HepG2 (cell line): ENCODE measurements around the gene ICAM5. TPM values are rescaled to one million over a fixed set of nuclear protein-coding genes. Genes with fewer than 3 reads are reported as not detected.

ENCODE experiments used
- ELF1 ChIP-seq: sonication (generic); formaldehyde crosslinking; IDR thresholded peaks from 2 replicates; pipeline ENCODE4 v1.4.0; 2020; ENCODE audit warnings: missing genetic modification reagents
- FOSL2 ChIP-seq: sonication (generic); formaldehyde crosslinking; IDR thresholded peaks from 2 replicates; pipeline ENCODE4 v1.4.0; 2020; ENCODE audit warnings: missing genetic modification reagents
- HDAC2 ChIP-seq: sonication (generic); formaldehyde crosslinking; IDR thresholded peaks from 2 replicates; pipeline ENCODE4 v1.4.0; 2020; ENCODE audit warnings: missing genetic modification reagents
- IRF2 ChIP-seq: IDR thresholded peaks from 2 replicates; pipeline ENCODE4 v1.6.1; 2018; ENCODE audit warnings: missing genetic modification reagents, missing compliant biosample characterization
- KDM2A ChIP-seq: sonication (generic); formaldehyde crosslinking; IDR thresholded peaks from 2 replicates; pipeline ENCODE4 v1.4.0; 2020; ENCODE audit warnings: low read depth, missing genetic modification reagents, borderline replicate concordance
- KLF13 ChIP-seq: sonication (generic); formaldehyde crosslinking; IDR thresholded peaks from 2 replicates; pipeline ENCODE4 v1.4.0; 2020; ENCODE audit warnings: mild to moderate bottlenecking, missing genetic modification reagents
- NR2F1 ChIP-seq, 2 experiments: fragments of 450-650 bp in 1 of 2; formaldehyde crosslinking in 1 of 2; IDR thresholded peaks; 2 replicates each; pipeline versions ENCODE4 v1.5.0 to v1.6.1; 2016 to 2020; ENCODE audit warnings: mild to moderate bottlenecking in 1 of 2, missing compliant biosample characterization in 1 of 2, missing genetic modification reagents in 1 of 2, moderate library complexity in 1 of 2
- NR2F6 ChIP-seq, 2 experiments: IDR thresholded peaks; 2 replicates each; pipeline ENCODE4 v1.6.1; 2016; ENCODE audit warnings: antibody characterized with exemption in 1 of 2, mild to moderate bottlenecking in 1 of 2
- PITX1 ChIP-seq: sonication (generic); formaldehyde crosslinking; IDR thresholded peaks from 2 replicates; pipeline ENCODE4 v1.5.1; 2020; ENCODE audit warnings: mild to moderate bottlenecking, missing genetic modification reagents
- ZNF274 ChIP-seq: sonication (generic); formaldehyde crosslinking; IDR thresholded peaks from 2 replicates; pipeline ENCODE4 v1.5.1; 2020; ENCODE audit warnings: mild to moderate bottlenecking, missing genetic modification reagents
- ZNF431 ChIP-seq: sonication (generic); formaldehyde crosslinking; IDR thresholded peaks from 2 replicates; pipeline ENCODE4 v1.9.0; 2022; ENCODE audit warnings: missing genetic modification reagents, low read depth, mild to moderate bottlenecking, borderline replicate concordance
- ZNF543 ChIP-seq: sonication (generic); formaldehyde crosslinking; IDR thresholded peaks from 2 replicates; pipeline ENCODE4 v1.4.0; 2020; ENCODE audit warnings: mild to moderate bottlenecking, missing genetic modification reagents
- ZNF558 ChIP-seq: sonication (generic); formaldehyde crosslinking; IDR thresholded peaks from 2 replicates; pipeline ENCODE4 v1.9.0; 2022; ENCODE audit warnings: mild to moderate bottlenecking, missing genetic modification reagents, borderline replicate concordance
- polyA plus RNA-seq, 8 experiments: library from polyadenylated mRNA; depleted of rRNA in 3 of 8; stranded (reverse) in 7 of 8; unstranded in 1 of 8; fragments of >200 nt; fragmentation: Illumina TruSeq in 4 of 8; extraction: Trizol in 4 of 8; gene quantifications; 2 replicates each; pipeline versions ENCODE4 v1.2.1 to v1.2.3, GENCODE V29; 2011 to 2016; ENCODE audit warnings: low read depth in 4 of 8, missing spikeins in 1 of 8, mixed read lengths in 1 of 8; ENCODE audit not compliant: insufficient read depth in 1 of 8
- total RNA-seq, 5 experiments: library from RNA; depleted of rRNA; stranded (reverse); fragments of >200 nt; fragmentation: Illumina TruSeq; extraction: Trizol; gene quantifications; 2 replicates each; pipeline ENCODE4 v1.2.3, GENCODE V29; 2016; ENCODE audit warnings: low read depth in 1 of 5
- TF ChIP-seq, protein P1 (sequence below): sonication (generic); formaldehyde crosslinking; IDR thresholded peaks from 2 replicates; pipeline ENCODE4 v1.5.0; 2020; ENCODE audit warnings: mild to moderate bottlenecking, missing genetic modification reagents
- TF ChIP-seq, protein P2 (sequence below): sonication (generic); formaldehyde crosslinking; IDR thresholded peaks from 2 replicates; pipeline ENCODE4 v1.5.1; 2020; ENCODE audit warnings: mild to moderate bottlenecking, missing genetic modification reagents, moderate library complexity
- TF ChIP-seq, protein P3 (sequence below): sonication (generic); formaldehyde crosslinking; IDR thresholded peaks from 2 replicates; pipeline ENCODE4 v1.4.0; 2020; ENCODE audit warnings: missing genetic modification reagents, borderline replicate concordance
- TF ChIP-seq, protein P4 (sequence below): sonication (generic); formaldehyde crosslinking; IDR thresholded peaks from 2 replicates; pipeline ENCODE4 v1.9.0; 2021; ENCODE audit warnings: missing genetic modification reagents, mild to moderate bottlenecking, borderline replicate concordance
- TF ChIP-seq, protein P5 (sequence below): IDR thresholded peaks from 2 replicates; pipeline ENCODE4 v1.6.1; 2016; ENCODE audit warnings: missing genetic modification reagents, missing compliant biosample characterization

Gene ICAM5
- total and polyA plus RNA-seq, 2 of the 13 experiments (the other 11 are each of a cell fraction or from before 2014, with no cell fraction given) = 0.46 to 1.6 TPM

DNA sequence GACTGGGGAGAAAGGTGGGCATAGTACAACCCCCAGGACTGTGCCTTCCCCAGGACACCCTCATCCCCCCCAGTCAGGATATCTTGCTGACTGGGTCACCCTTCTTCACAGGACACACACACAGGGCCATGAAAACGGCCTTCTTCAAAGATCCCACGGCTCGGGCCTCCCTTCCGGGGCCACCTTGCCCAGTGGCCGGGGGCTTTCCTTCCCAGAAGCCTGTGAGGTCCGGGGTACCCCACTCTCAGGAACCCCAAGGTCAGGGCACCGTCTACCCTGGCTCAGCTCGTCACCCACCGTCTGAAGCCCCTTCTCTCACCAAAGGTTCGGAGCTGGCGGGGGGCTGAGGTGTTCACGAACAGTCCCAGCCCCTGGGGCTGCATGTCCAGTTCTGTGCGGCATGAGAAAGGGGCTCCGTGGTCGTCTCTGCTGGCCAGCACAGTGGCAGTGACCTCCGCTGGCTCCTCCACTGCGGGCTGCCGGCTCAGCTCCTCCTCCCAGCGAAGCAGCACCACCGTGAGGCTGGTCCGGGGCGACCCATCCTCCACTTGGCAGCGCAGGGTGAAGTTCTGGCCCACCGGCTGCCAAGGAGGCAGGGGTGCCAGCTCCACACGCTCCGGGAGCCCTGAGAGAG lies 45.7 kb downstream of the ICAM5 start (continued):
- TF ChIP-seq NR2F6 (IDR thresholded peaks at IDR 0.05) = no peak
- peak; percentile 51; the same call in 1 of the 2 replicates for TF ChIP-seq NR2F6 (CRISPR knock-in tag; IDR thresholded peaks at IDR 0.05)
- TF ChIP-seq, protein P1, sequence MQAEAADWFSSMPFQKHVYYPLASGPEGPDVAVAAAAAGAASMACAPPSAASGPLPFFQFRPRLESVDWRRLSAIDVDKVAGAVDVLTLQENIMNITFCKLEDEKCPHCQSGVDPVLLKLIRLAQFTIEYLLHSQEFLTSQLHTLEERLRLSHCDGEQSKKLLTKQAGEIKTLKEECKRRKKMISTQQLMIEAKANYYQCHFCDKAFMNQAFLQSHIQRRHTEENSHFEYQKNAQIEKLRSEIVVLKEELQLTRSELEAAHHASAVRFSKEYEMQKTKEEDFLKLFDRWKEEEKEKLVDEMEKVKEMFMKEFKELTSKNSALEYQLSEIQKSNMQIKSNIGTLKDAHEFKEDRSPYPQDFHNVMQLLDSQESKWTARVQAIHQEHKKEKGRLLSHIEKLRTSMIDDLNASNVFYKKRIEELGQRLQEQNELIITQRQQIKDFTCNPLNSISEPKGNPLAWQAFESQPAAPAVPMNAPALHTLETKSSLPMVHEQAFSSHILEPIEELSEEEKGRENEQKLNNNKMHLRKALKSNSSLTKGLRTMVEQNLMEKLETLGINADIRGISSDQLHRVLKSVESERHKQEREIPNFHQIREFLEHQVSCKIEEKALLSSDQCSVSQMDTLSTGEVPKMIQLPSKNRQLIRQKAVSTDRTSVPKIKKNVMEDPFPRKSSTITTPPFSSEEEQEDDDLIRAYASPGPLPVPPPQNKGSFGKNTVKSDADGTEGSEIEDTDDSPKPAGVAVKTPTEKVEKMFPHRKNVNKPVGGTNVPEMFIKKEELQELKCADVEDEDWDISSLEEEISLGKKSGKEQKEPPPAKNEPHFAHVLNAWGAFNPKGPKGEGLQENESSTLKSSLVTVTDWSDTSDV (CRISPR knock-in tag) = 0 out of 2 replicates have a peak, but pooled peaks have one; percentile 14
- TF ChIP-seq, protein P2, sequence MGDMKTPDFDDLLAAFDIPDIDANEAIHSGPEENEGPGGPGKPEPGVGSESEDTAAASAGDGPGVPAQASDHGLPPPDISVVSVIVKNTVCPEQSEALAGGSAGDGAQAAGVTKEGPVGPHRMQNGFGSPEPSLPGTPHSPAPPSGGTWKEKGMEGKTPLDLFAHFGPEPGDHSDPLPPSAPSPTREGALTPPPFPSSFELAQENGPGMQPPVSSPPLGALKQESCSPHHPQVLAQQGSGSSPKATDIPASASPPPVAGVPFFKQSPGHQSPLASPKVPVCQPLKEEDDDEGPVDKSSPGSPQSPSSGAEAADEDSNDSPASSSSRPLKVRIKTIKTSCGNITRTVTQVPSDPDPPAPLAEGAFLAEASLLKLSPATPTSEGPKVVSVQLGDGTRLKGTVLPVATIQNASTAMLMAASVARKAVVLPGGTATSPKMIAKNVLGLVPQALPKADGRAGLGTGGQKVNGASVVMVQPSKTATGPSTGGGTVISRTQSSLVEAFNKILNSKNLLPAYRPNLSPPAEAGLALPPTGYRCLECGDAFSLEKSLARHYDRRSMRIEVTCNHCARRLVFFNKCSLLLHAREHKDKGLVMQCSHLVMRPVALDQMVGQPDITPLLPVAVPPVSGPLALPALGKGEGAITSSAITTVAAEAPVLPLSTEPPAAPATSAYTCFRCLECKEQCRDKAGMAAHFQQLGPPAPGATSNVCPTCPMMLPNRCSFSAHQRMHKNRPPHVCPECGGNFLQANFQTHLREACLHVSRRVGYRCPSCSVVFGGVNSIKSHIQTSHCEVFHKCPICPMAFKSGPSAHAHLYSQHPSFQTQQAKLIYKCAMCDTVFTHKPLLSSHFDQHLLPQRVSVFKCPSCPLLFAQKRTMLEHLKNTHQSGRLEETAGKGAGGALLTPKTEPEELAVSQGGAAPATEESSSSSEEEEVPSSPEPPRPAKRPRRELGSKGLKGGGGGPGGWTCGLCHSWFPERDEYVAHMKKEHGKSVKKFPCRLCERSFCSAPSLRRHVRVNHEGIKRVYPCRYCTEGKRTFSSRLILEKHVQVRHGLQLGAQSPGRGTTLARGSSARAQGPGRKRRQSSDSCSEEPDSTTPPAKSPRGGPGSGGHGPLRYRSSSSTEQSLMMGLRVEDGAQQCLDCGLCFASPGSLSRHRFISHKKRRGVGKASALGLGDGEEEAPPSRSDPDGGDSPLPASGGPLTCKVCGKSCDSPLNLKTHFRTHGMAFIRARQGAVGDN (CRISPR knock-in tag) = 0 out of 2 replicates have a peak, but pooled peaks have one; percentile 8
- TF ChIP-seq KLF13 (CRISPR knock-in tag) = no peak
- TF ChIP-seq KDM2A = peak; percentile 68
- 0 out of 2 replicates have a peak, but pooled peaks have one; percentile 56 for TF ChIP-seq PITX1 (CRISPR knock-in tag)
- 0 out of 2 replicates have a peak, but pooled peaks have one; percentile 30 for TF ChIP-seq ZNF431
- 0 out of 2 replicates have a peak, but pooled peaks have one; percentile 16 for TF ChIP-seq ELF1 (CRISPR knock-in tag)
- no peak for TF ChIP-seq ZNF543 (CRISPR knock-in tag)
- 0 out of 2 replicates have a peak, but pooled peaks have one; percentile 42 for TF ChIP-seq ZNF274
- TF ChIP-seq IRF2 (CRISPR knock-in tag) = peak; percentile 59; the same call in 1 of the 2 replicates
- TF ChIP-seq HDAC2 = peak; percentile 60; the same call in 1 of the 2 replicates
- 0 out of 4 replicates have a peak, but pooled peaks of 1 of the 2 experiments have one; percentile 12 for TF ChIP-seq NR2F1 (CRISPR knock-in tag; IDR thresholded peaks at IDR 0.05)
- TF ChIP-seq FOSL2 (CRISPR knock-in tag) = 0 out of 2 replicates have a peak, but pooled peaks have one; percentile 4
- TF ChIP-seq, protein P3, sequence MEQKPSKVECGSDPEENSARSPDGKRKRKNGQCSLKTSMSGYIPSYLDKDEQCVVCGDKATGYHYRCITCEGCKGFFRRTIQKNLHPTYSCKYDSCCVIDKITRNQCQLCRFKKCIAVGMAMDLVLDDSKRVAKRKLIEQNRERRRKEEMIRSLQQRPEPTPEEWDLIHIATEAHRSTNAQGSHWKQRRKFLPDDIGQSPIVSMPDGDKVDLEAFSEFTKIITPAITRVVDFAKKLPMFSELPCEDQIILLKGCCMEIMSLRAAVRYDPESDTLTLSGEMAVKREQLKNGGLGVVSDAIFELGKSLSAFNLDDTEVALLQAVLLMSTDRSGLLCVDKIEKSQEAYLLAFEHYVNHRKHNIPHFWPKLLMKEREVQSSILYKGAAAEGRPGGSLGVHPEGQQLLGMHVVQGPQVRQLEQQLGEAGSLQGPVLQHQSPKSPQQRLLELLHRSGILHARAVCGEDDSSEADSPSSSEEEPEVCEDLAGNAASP (CRISPR knock-in tag) = 0 out of 2 replicates have a peak, but pooled peaks have one; percentile 23
- TF ChIP-seq, protein P4, sequence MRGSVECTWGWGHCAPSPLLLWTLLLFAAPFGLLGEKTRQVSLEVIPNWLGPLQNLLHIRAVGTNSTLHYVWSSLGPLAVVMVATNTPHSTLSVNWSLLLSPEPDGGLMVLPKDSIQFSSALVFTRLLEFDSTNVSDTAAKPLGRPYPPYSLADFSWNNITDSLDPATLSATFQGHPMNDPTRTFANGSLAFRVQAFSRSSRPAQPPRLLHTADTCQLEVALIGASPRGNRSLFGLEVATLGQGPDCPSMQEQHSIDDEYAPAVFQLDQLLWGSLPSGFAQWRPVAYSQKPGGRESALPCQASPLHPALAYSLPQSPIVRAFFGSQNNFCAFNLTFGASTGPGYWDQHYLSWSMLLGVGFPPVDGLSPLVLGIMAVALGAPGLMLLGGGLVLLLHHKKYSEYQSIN (CRISPR knock-in tag) = no peak
- TF ChIP-seq ZNF558 (CRISPR knock-in tag) = 0 out of 2 replicates have a peak, but pooled peaks have one; percentile 51
- TF ChIP-seq, protein P5, sequence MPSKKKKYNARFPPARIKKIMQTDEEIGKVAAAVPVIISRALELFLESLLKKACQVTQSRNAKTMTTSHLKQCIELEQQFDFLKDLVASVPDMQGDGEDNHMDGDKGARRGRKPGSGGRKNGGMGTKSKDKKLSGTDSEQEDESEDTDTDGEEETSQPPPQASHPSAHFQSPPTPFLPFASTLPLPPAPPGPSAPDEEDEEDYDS (CRISPR knock-in tag) = 0 out of 2 replicates have a peak, but pooled peaks have one; percentile 11
